ENCODE measurements around the gene SLC25A5. TPM values are rescaled to one million over a fixed set of nuclear protein-coding genes. Genes with fewer than 3 reads are reported as not detected.

SLC25A5 gene
- total and polyA plus RNA-seq, 10 donors = 146 to 256 (median 232) TPM

DNA sequence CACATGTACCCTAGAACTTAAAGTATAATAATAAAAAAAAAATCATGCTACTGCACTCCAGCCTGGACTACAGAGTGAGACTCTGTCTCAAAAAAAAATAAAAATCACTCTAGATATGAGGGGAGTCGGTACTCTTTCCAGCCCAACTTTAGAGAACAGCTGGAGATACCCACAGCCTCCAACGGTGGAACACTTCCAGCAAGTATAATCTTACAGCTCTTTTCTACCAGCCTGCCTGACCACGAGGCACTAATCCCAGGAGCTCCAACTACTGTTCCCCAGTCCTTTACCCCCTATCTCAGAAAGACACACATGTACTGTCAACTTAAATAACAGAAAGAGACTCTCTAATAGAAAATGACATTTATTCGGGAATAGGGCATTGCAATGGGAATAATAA is 50.1 kb downstream of the SLC25A5 start:
- 79 to 88% (median 82%) methylated on average over 4 of the region's 4 CpGs for WGBS, 5 donors
- TF ChIP-seq POLR2AphosphoS5 (IDR thresholded peaks at IDR 0.05) (no peak), POLR2A (IDR thresholded peaks at IDR 0.05) (no peak)
- TF ChIP-seq, protein P1, sequence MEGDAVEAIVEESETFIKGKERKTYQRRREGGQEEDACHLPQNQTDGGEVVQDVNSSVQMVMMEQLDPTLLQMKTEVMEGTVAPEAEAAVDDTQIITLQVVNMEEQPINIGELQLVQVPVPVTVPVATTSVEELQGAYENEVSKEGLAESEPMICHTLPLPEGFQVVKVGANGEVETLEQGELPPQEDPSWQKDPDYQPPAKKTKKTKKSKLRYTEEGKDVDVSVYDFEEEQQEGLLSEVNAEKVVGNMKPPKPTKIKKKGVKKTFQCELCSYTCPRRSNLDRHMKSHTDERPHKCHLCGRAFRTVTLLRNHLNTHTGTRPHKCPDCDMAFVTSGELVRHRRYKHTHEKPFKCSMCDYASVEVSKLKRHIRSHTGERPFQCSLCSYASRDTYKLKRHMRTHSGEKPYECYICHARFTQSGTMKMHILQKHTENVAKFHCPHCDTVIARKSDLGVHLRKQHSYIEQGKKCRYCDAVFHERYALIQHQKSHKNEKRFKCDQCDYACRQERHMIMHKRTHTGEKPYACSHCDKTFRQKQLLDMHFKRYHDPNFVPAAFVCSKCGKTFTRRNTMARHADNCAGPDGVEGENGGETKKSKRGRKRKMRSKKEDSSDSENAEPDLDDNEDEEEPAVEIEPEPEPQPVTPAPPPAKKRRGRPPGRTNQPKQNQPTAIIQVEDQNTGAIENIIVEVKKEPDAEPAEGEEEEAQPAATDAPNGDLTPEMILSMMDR (IDR thresholded peaks at IDR 0.05 in 8 of 11, conservative IDR thresholded peaks at IDR 0.05 in 3 of 11) = no peak
- Histone ChIP-seq H3K36me3 (no peaks in the 10 kb centered on the region), H3K27me3 (replicated peaks in 1 of 7) (no peaks in the 10 kb centered on the region), H3K9me3 (no peaks in the 10 kb centered on the region), H3K27ac (no peak overlapping the region), H3K4me3 (no peak overlapping the region), H3K4me1 (peaks cover 0 to 5% (median 0%) of the 10 kb centered on the region in 6 donors)
- intact Hi-C loops (cut with DNase I; ENCODE audit: low total_unique reads) = loop anchor here (5.0 kb wide), 1 partner anchor 209 kb away; no protein-coding TSS in a partner anchor
- no peak for DNase-seq

Small RNA genes within 50 kb of the gene (small RNA-seq; reads per million reads assigned to genes)
- gene RNU1-67P (0.23 to 1.3 (median 0.80) reads per million in 4 donors), gene RNY3P16 (0 to 0.34 (median 0) reads per million in 4 donors)

Other genes with a start within 250 kb of the SLC25A5 start
- gene PGRMC1, start 232.2 kb upstream of the SLC25A5 start, total RNA-seq = 10 to 100 TPM; 34.1 to 60.1 (median 39.2) TPM
- gene PGRMC1, start 232.2 kb upstream of the SLC25A5 start, polyA plus RNA-seq = 10 to 100 TPM; 13.6 to 25.7 (median 25.4) TPM
- 10 to 100 TPM in 3 of 7 donors, 1 to 10 TPM in 4; 6.9 to 13.7 (median 9.8) TPM for gene SLC25A43, start 69.1 kb upstream of the SLC25A5 start, total RNA-seq
- 1 to 10 TPM; 5.5 to 7.5 (median 6.2) TPM for gene SLC25A43, start 69.1 kb upstream of the SLC25A5 start, polyA plus RNA-seq
- gene STEEP1, start 97.0 kb downstream of the SLC25A5 start, total RNA-seq = 10 to 100 TPM; 20.4 to 31.6 (median 24.6) TPM
- gene STEEP1, start 97.0 kb downstream of the SLC25A5 start, polyA plus RNA-seq = 10 to 100 TPM; 11.0 to 19.5 (median 13.2) TPM
- 10 to 100 TPM; 40.8 to 53.4 (median 42.6) TPM for gene UBE2A, start 106.1 kb downstream of the SLC25A5 start, total RNA-seq
- gene UBE2A, start 106.1 kb downstream of the SLC25A5 start, polyA plus RNA-seq = 10 to 100 TPM; 38.5 to 50.5 (median 48.7) TPM
- 10 to 100 TPM in 5 of 7 donors, 1 to 10 TPM in 2; 8.2 to 13.8 (median 12.5) TPM for gene NKRF, start 138.0 kb downstream of the SLC25A5 start, total RNA-seq
- 10 to 100 TPM in 1 of 3 donors, 1 to 10 TPM in 2; 6.9 to 10.9 (median 9.4) TPM for gene NKRF, start 138.0 kb downstream of the SLC25A5 start, polyA plus RNA-seq
- 100 to 1,000 TPM in 3 of 7 donors, 10 to 100 TPM in 4; 94.7 to 139 (median 99.8) TPM for gene SEPTIN6, start 224.7 kb downstream of the SLC25A5 start, total RNA-seq
- 10 to 100 TPM; 45.1 to 58.2 (median 50.8) TPM for gene SEPTIN6, start 224.7 kb downstream of the SLC25A5 start, polyA plus RNA-seq